DOHH2 (cell line): ENCODE results near the gene SNX33.

ENCODE experiments used
- H3F3A ChIP-seq: fragments of 200-600 bp; sonication (generic), shearing (Covaris generic); 2 replicates; pipeline ENCODE4 v1.6.0; 2016; ENCODE audit warnings: antibody characterized with exemption, mild to moderate bottlenecking; ENCODE audit not compliant: control insufficient read depth, insufficient read depth
- H3K27ac ChIP-seq: fragments of 200-600 bp; sonication (generic); 2 replicates; pipeline ENCODE4 v1.5.1; 2014; ENCODE audit warnings: low read depth, mild to moderate bottlenecking, low read length, moderate library complexity
- H3K27me3 ChIP-seq: fragments of 200-600 bp; sonication (generic); 2 replicates; pipeline ENCODE4 v1.6.1; 2014; ENCODE audit warnings: mild to moderate bottlenecking, low read length, mixed read lengths; ENCODE audit not compliant: control insufficient read depth
- H3K36me3 ChIP-seq: fragments of 200-600 bp; sonication (generic); 2 replicates; pipeline ENCODE4 v1.6.1; 2014; ENCODE audit warnings: mild to moderate bottlenecking, low read length, moderate library complexity, mixed read lengths; ENCODE audit not compliant: control insufficient read depth
- H3K4me1 ChIP-seq: fragments of 200-600 bp; sonication (generic); 2 replicates; pipeline ENCODE4 v1.6.1; 2014; ENCODE audit warnings: mild to moderate bottlenecking, low read length, mixed read lengths; ENCODE audit not compliant: control insufficient read depth
- H3K4me2 ChIP-seq: fragments of 200-600 bp; sonication (generic); 2 replicates; pipeline ENCODE4 v1.6.0; 2014; ENCODE audit warnings: mild to moderate bottlenecking, low read length, moderate library complexity
- H3K4me3 ChIP-seq: fragments of 200-600 bp; sonication (generic); 2 replicates; pipeline ENCODE4 v1.5.1; 2014; ENCODE audit warnings: mild to moderate bottlenecking, low read length, mixed read lengths
- H3K79me2 ChIP-seq: fragments of 200-600 bp; sonication (generic); 2 replicates; pipeline ENCODE4 v1.6.1; 2014; ENCODE audit warnings: mild to moderate bottlenecking, low read length, mixed read lengths; ENCODE audit not compliant: control insufficient read depth
- H3K9me2 ChIP-seq: fragments of 200-600 bp; sonication (generic); replicated peaks from 2 replicates; pipeline ENCODE4 v1.6.1; 2014; ENCODE audit warnings: mild to moderate bottlenecking, low read length, mixed read lengths; ENCODE audit not compliant: control insufficient read depth
- H3K9me3 ChIP-seq: fragments of 200-600 bp; sonication (generic); 2 replicates; pipeline ENCODE4 v1.6.1; 2014; ENCODE audit warnings: antibody characterized with exemption, low read length, mixed read lengths; ENCODE audit not compliant: control insufficient read depth, insufficient read depth
- H4K20me1 ChIP-seq: fragments of 200-600 bp; sonication (generic); 2 replicates; pipeline ENCODE4 v1.6.0; 2014; ENCODE audit warnings: low read depth, mild to moderate bottlenecking, antibody characterized with exemption, low read length, moderate library complexity; ENCODE audit not compliant: control insufficient read depth, insufficient read depth
- EZH2phosphoT487 ChIP-seq: fragments of 200-600 bp; sonication (generic); IDR thresholded peaks from 2 replicates; pipeline ENCODE4 v1.6.1; 2017; ENCODE audit warnings: borderline replicate concordance, mild to moderate bottlenecking, antibody characterized with exemption, low read length, moderate library complexity, mixed read lengths
- TF ChIP-seq, protein P1 (sequence below): fragments of 200-600 bp; sonication (generic); IDR thresholded peaks from one replicate; pipeline ENCODE4 v1.5.1; 2014; ENCODE audit warnings: antibody characterized with exemption, mild to moderate bottlenecking, low read depth, low read length; ENCODE audit not compliant: poor library complexity, severe bottlenecking

The SNX33 gene

DNA sequence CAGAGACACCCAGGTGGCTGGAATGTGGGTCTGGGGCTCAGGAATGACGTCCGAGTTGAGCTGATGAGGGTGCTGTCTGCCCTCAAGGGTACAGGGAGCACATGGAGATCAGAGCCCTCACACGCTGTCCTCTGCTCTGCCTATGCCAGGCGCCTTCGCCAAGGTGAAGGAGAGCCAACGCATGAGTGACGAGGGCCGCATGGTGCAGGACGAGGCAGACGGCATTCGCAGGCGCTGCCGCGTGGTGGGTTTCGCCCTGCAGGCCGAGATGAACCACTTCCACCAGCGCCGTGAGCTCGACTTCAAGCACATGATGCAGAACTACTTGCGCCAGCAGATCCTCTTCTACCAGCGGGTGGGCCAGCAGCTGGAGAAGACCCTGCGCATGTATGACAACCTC lies 9.1 kb downstream of the SNX33 start:
- Histone ChIP-seq H3K4me3 (no peak overlapping the region), H3K9me2 (no peaks in the 10 kb centered on the region), H3K9me3 (no peaks in the 10 kb centered on the region), H3K27ac (no peak overlapping the region), H3K27me3 (peaks cover 2% of the 10 kb centered on the region; the same call in 1 of the 2 replicates), H3K4me2 (no peak overlapping the region), H3K79me2 (no peaks in the 10 kb centered on the region), H3K36me3 (no peaks in the 10 kb centered on the region), H4K20me1 (no peaks in the 10 kb centered on the region), H3K4me1 (no peaks in the 10 kb centered on the region), H3F3A (no peaks in the 10 kb centered on the region)
- TF ChIP-seq, protein P1, sequence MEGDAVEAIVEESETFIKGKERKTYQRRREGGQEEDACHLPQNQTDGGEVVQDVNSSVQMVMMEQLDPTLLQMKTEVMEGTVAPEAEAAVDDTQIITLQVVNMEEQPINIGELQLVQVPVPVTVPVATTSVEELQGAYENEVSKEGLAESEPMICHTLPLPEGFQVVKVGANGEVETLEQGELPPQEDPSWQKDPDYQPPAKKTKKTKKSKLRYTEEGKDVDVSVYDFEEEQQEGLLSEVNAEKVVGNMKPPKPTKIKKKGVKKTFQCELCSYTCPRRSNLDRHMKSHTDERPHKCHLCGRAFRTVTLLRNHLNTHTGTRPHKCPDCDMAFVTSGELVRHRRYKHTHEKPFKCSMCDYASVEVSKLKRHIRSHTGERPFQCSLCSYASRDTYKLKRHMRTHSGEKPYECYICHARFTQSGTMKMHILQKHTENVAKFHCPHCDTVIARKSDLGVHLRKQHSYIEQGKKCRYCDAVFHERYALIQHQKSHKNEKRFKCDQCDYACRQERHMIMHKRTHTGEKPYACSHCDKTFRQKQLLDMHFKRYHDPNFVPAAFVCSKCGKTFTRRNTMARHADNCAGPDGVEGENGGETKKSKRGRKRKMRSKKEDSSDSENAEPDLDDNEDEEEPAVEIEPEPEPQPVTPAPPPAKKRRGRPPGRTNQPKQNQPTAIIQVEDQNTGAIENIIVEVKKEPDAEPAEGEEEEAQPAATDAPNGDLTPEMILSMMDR, result no peak
- TF ChIP-seq EZH2phosphoT487, result no peak

DNA sequence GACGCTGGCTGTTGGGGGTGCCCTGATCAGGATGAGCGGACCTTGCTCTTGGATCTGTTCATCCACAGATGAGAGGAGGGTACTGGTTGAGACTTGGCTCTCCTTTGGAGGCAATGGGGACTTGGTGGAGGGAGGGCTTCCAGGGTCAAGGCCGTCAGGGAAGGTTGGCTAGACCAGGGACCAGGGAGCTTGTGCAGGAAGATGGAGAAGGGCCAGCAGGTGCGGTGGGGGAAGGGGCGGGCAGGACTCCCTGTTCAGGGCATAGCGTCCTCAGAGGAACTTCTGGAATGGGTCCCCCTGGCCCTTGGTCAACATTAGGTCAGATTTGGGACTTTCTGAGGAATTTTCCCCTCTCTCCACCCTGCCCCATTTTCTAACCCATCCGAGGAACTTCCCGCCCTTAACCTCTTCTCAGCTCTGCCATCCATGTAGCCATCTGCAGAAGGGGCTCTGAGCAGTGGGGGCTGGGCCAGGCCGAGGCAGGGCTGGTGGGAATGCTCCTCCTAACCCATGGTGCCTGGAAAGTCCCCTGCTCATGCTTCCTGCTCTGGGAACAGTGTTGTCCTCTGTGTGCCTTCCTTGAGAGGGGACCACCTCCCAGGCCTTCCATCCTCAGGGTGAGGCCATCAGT lies 11.5 kb downstream of the SNX33 start:
- H4K20me1 ChIP-seq, result no peaks in the 10 kb centered on the region
- no peaks in the 10 kb centered on the region for H3K9me3 ChIP-seq
- H3K4me2 ChIP-seq, result no peak overlapping the region
- H3K79me2 ChIP-seq, result no peaks in the 10 kb centered on the region
- TF ChIP-seq EZH2phosphoT487, result no peak
- TF ChIP-seq, protein P1, result no peak
- H3K4me1 ChIP-seq, result no peaks in the 10 kb centered on the region
- H3F3A ChIP-seq, result no peaks in the 10 kb centered on the region
- no peaks in the 10 kb centered on the region for H3K36me3 ChIP-seq
- H3K4me3 ChIP-seq, result no peak overlapping the region
- H3K27ac ChIP-seq, result no peak overlapping the region
- no peaks in the 10 kb centered on the region for H3K9me2 ChIP-seq
- peaks cover 2% of the 10 kb centered on the region; the same call in 1 of the 2 replicates for H3K27me3 ChIP-seq

DNA sequence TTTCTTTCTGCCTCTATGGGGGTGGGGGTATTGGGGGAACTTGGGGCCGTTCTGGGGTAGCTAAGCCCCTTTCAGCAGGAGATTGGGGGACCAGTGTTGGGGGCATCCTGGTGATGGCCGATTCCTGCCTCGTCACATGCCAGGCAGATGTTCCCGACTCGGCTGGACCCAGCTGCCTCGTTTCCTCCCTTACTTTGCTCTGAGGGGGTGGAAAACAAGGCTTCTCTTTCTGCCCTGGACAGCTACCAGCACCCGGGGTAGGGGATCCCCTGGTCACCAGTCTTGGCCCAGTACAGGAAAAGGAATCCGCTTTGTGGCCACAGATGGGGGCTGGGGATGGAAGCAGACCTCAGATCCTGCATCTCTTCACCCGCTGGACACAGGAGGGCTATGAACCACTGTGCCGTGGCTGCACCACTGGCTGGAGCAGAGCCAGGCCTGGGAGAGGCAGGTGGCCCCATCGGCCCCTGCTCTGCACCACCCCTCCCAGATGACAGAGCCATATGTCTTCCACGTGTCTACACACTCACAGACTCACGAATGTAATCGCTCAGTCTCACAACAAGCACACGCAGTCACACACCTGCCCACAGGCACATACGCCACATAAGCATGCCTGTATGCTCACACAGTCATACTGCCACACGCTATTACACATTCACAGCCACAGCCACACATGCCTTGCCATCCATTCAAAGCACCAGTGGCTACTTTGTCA lies 12.4 kb downstream of the SNX33 start:
- TF ChIP-seq EZH2phosphoT487, result no peak

DNA sequence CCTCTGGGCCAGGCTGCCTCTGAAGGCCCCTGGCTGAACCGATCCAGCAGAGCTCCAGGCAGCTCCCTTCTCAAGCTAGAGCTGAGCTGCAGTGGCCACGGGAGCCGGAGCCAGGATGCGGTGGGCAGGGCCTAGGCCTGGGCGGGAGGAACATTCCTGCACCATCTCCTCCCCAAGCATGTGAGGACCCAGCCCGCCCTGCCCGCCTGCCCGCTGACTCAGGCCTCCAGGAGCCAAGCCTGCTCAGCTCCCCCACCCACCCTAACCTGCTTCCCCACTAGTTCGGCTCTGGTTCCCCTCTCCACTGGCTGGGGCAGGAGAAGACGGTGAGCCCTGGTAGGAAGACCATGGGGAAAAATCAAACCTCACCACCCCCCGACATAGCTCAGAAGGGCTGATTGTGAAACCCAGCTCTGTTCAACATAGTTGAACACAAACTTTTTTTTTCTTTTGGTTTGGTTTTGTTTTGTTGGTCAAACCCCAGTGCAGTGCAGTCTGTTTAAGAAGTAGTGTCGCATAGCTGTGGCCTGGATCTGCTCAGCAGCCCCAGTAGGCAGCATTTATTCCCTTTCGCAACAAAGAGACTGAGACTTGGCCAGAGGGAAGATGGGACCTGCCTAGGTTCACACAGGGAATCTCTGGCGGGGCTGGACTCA lies 13.5 kb downstream of the SNX33 start:
- Histone ChIP-seq H3K79me2 (no peaks in the 10 kb centered on the region), H3K9me3 (no peaks in the 10 kb centered on the region), H3K4me1 (no peaks in the 10 kb centered on the region), H3K4me3 (no peak overlapping the region), H3K4me2 (no peak overlapping the region), H3K27ac (no peak overlapping the region), H3K36me3 (no peaks in the 10 kb centered on the region), H3F3A (no peaks in the 10 kb centered on the region), H3K9me2 (no peaks in the 10 kb centered on the region), H4K20me1 (no peaks in the 10 kb centered on the region), H3K27me3 (peaks cover 2% of the 10 kb centered on the region; the same call in 1 of the 2 replicates)
- TF ChIP-seq EZH2phosphoT487, result no peak
- TF ChIP-seq, protein P1, result no peak

More for the DNA sequence above, 12.4 kb downstream of the SNX33 start:
- no peak overlapping the region for H3K4me3 ChIP-seq
- no peak overlapping the region for H3K4me2 ChIP-seq
- H4K20me1 ChIP-seq, result no peaks in the 10 kb centered on the region
- H3K9me2 ChIP-seq, result no peaks in the 10 kb centered on the region
- no peaks in the 10 kb centered on the region for H3F3A ChIP-seq
- H3K36me3 ChIP-seq, result no peaks in the 10 kb centered on the region
- no peaks in the 10 kb centered on the region for H3K4me1 ChIP-seq
- H3K27me3 ChIP-seq, result peaks cover 2% of the 10 kb centered on the region; the same call in 1 of the 2 replicates
- H3K79me2 ChIP-seq, result no peaks in the 10 kb centered on the region
- H3K27ac ChIP-seq, result no peak overlapping the region
- H3K9me3 ChIP-seq, result no peaks in the 10 kb centered on the region
